H4 (cell line): ENCODE data around the gene C1QTNF6. TPM values are rescaled to one million over a fixed set of nuclear protein-coding genes. Genes with fewer than 3 reads are reported as not detected.

Experiments used
- DNase-seq: peaks from one replicate; pipeline ENCODE4 v3.0.0-alpha.2; 2015; ENCODE audit warnings: low spot score
- total RNA-seq: library from RNA; depleted of rRNA; stranded (reverse); fragments of >200 nt; shearing (Covaris generic); gene quantifications from 2 replicates; pipeline ENCODE4 v1.2.3, GENCODE V29; 2014

C1QTNF6 gene
- total RNA-seq, 1 experiment from 2014 or later: 4.9 TPM

- DNase-seq: no peak
Measured at GRCh38 chr22:37162221-37163095, 25.6 kb downstream of the C1QTNF6 start.

- DNase-seq: no peak
Measured at GRCh38 chr22:37161443-37161842, 26.6 kb downstream of the C1QTNF6 start.

GRCh38 chr22:37160027-37160426 is 28.0 kb downstream of the C1QTNF6 start:
- no peak for DNase-seq

DNA sequence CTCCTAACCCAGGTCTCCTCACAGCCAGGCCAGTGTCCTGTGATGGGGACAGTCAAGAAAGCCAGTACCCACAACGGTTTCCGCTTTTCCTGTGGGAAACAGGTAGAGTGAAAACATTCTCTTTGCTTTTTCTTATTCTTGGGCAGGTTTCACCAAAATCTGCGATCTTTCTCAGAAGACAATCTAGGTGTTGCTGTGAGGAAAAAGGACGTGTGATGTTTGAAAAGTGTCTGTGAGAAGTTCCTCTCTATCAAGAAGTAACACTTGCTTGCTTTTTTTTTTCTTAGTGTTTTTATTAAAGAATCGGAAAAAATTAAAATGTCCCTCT is 29.1 kb downstream of the C1QTNF6 start:
- no peak for DNase-seq

DNA sequence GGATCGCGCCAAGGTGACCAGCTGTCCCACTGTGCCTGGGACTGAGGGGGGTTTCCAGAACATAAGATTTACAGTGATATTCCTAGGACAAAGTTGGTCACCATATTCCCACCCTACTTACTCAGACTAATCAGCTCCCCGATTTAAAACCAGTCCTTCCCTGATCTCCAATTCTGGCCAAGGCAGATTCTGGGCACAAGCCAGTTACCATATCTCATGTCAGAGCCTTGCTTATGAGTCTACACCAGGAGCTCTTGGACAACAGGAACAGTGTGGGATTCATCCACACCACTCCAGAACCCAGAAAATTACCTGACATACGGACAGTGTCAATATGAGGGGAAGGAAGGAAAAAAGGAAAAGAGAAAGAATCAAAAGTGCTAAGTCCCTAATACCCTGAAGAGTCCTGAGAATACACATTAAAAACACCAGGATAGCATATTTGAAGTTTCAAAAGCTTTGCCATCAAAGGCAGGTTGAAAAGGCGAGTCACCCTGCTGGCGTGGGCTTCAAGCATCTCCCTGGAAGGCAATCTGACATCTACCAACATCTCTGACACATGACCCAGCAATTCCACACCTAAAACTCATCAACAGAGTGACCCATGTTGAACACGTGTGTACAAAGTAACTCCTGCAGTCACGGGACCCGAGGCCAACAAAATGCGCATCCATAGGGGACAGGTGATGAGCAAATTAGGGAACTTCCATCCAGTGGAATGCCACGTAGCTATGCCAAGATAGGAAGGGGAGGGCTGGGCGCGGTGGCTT is 30.3 kb downstream of the C1QTNF6 start:
- DNase-seq: no peak

GRCh38 chr22:37156686-37157435 is 31.2 kb downstream of the C1QTNF6 start:
- DNase-seq: no peak

DNA sequence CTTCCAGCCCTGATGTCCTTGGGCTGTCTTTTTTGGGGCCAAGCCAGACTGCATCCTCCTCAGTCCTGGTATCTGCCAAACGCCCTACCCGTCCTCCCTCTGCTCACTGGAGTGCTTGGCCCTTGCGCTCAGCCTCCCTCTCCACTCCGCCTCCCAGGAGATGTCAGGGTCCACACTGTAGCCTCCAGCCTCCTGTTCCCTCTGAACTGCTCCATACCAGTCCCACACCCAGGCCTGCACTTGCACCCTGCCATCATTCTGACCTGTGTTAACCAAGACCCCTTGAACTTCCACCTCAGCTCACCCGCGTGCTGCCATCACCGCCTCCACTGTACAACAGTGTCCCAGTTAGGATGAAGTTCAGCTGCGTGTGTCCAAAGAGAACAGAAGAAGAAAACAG is 32.1 kb downstream of the C1QTNF6 start:
- no peak for DNase-seq

DNA sequence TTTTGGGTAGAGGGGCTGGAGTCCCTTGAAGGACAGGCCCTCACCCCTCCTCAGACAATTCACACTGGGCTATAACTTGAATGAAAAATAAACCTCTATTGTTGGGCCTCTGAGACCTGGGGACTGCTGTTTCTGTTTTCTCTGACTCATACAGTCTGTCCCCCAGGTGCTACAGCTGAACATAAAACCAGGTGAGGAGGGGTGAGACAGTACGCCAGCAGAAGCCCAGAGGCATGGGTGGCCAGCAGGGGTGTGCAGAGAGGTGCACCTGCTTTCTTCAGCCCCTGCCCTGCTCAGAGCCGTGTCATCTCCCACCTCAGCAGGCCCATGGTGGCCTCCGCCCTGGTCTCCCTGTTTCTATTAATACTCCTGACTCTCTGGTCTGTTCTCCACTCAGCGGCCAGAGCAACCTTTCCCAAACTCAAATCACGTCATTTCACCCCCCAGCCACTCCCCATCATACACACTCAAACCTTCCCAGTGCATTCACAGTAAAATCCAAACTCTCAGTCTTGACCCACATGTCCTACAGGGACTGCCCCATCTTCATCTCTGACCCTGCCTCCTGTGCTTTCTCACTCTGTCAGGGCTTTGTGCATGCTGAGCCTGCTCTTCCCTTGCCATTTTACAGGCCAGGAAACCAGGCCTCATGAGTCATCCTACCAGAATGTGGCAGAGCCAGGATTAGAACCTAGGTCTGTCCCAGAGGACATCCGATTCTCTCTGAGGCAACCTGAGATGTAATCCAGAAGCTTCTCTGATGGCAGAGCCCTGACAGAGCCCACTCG is 32.9 kb downstream of the C1QTNF6 start:
- DNase-seq: no peak

DNA sequence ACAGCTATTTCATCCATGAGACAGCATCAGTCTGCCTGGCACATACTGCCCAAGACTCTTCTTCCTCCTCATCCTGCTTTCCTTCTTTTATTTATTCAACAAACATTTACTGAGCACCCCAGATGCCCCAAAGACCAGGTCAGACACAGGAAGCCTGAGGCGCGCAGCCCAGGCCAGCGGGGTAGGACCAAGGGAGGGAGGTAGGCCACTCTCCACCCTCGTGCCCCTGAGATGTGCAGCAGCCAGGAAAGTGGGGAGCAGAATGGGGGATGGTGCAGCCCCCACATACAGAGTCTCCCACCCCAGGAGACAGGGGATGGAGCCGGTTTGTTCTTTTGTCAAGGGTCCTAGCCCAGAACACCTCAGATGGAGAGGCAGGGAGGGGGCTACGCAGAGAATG is 34.1 kb downstream of the C1QTNF6 start:
- DNase-seq: no peak

DNA sequence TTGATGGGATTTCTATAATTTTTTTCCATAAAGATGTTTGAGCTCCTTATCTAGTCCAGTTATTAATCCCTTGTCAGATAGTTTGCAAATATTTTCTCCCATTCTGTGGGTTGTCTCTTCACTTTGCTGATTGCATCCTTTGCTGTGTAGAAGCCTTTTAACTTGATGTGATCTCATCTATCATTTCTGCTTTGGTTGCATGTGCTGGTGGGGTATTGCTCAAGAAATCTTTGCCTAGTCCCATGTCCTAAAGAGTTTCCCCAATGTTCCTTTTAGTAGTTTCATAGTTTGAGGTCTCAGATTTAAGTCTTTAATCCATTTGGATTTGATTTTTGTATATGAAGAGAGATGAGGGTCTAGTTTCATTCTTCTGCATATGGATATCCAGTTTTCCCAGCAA is 36.6 kb downstream of the C1QTNF6 start:
- no peak for DNase-seq

DNA sequence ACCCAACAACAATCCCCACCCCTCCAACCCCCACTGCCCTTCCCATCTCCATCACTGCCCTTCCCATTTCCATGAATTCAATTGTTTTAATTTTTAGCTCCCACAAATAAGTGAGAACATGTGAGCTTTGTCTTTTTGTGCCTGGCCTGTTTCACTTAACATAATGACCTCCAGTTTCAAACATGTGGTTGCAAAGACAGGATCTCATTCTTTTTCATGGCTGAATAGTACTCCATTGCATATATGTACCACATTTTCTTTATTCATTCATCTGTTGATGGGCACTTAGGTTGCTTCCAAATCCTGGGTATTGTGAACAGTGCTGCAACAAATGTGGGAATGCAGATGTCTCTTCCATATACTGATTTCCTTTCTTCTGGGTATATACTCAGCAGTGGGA is 37.3 kb downstream of the C1QTNF6 start:
- no peak for DNase-seq

DNA sequence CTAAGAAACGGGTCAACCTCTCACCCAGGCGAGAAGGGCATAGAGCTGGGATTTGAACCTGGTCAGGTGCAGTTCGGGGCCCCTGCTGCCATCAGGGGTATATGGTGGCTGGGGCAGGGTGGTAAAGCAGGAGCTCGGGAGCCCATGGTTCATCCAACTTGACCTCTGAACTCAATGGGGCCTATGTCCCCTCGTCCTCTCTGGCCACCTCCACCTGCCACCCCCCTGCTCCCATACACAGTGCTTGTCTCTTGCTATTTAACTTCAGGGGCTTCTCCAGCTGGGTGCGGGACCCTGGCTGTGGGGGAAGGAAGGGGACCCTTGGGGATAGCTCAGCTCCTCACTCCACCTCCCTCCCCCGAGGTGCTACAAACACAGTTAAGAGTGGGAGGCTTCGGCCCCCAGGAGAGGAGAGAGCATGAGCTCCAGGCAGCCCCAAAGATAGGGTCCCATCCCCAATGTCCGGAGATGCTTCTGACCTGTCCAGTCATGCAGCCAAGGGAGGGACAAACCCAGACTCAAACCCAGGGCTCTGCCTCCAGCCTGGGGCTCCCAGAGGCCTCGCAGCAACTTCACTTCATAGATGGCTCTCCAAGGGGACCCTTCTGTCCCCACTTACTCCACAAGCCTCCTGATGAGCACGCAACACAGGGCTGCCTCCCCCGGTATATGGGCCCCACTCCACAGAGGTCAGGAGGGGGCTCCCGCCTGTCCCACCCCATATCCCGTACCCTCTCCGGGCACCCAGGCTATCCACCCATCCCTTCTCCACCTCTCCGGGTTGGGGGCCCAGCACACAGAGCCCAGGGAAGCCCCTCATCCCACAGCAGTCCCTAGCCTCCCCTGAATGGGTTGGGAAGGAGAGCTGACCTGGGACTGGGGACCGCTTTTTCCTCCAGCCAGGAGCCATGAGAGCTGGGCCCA is 39.0 kb downstream of the C1QTNF6 start:
- DNase-seq: no peak

DNA sequence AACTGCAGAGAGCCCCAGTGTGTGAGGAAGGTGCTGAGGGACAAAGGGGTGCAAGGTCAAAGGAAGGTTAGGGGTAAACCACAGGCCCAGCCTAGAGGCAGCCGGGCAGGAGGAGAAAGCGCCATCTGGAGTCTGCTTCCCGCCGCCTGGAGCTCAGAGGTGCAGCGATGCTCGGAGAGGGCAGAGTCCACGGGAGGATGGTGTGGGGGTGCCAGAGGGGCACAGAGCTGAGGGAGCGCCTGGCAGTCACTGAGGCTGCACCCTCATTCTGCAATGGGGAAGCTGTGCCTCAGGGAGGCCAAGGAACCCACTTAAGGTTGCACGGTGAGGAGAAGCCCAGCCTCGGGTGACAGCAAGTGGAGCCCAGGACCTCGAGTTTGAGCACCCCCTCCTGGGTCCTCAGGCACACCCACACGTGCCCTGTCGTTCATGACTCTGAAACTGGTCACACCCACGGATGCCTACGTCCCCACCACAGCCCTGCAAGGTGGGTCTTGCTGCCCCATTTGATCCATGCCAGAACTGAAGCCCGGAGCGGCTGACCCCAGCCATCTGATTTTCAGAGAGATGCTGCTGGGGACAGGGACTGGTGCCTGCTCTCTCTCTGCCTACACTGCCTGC is 39.9 kb downstream of the C1QTNF6 start:
- DNase-seq: no peak

GRCh38 chr22:37147186-37147990 is 40.7 kb downstream of the C1QTNF6 start:
- no peak for DNase-seq

GRCh38 chr22:37146507-37147180 is 41.4 kb downstream of the C1QTNF6 start:
- DNase-seq: no peak

GRCh38 chr22:37146051-37146385 is 42.0 kb downstream of the C1QTNF6 start:
- DNase-seq: no peak

DNA sequence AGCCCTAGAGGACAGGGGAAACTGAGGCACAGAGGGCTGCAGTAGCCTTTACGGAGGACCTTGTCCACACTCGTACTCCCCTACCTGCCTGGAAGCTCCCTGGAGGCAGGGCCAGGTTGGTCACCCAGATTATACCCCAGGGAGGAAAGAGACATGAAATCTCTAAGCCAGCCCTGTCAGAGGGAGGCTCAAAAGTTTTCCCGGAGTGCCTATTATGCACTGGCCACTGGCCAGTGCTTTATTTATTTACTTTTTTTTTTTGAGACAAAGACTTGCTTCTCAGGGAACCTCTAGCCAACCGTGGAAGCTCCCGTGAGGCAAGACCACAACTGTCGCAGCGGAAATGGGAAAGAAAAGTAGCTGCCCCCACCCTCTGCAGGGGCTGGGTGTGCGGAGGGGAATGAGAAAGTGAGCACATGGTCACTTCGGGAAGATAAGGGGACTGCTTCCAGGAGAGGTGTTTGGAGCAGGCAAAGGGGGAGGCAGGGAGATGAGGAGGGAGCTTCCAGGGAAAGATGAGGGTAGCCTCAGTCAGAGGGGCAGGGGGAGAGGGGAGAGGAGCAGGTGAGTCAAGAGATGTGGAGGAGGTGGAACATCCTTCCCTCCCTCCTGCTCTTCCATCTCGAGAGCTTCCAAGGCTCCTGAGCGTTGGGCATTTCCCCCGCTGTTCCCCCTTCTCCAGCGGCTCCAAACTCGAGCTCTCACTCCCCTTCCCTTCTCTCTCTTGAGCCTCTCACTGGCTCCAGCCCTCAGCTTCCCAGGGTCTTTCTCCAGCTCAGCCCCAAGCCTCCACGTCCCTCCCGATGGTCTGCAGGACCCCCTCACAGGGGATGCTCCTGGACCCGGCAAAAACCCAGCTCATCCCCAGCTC is 42.6 kb downstream of the C1QTNF6 start:
- DNase-seq: peak; percentile 62

DNA sequence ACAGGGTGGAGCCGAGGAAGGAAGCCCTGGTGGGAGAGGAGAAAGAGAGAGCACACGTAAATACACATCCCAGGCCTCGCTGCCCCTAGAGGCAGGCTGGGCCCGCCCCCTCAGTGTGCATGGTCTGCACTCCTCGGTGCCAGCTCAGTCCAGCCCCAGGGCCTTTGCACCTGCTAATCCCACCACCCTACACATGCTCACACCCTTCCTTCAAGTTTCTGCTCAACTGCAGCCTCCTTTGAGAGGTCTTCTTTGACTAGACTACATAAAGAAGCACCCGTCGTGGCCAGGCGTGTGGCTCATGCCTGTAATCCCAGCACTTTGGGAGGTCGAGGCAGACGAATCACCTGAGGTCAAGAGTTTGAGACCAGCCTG is 43.9 kb downstream of the C1QTNF6 start:
- no peak for DNase-seq
